ELF-1 (cell line): ENCODE data around the gene JADE1.
A peak's percentile ranks its signal among the peaks of the same experiment; 100 is the strongest.

Experiments
- DNase-seq: peaks from one replicate; pipeline ENCODE4 v3.0.0-alpha.2; 2016; ENCODE audit warnings: low read depth, low spot score

JADE1 gene

GRCh38 chr4:128809477-128810330, at the start of gene JADE1:
Gene JADE1, plus strand, starts transcription at chr4:128809700. Its CDS starts 22,059 bp downstream, at chr4:128831759.
- DNase-seq, result peak; percentile 97

DNA sequence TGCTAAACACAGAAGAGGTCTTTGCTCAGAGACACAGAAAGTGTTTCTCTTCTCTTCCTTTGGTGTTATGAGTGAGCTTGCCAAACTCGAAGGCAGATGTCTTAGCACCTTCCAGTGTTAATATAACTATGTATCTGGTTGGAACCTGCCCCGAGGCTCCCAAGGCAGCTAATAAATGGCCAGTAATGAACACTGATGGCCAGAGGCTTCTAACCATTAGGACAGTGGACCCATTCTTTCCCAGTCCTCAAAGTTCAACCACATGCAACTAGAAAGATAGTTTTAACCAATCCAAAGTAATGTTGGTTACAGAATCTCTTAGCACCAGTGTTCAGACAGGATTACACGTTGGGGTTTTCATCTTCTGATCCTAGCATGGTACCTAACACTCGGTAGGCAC, 42.7 kb upstream of the JADE1 start:
- DNase-seq, result no peak

- DNase-seq, result peak; percentile 45
Measured at GRCh38 chr4:128768373-128768996, 41.0 kb upstream of the JADE1 start.

GRCh38 chr4:128769011-128769410, 40.5 kb upstream of the JADE1 start:
- no peak for DNase-seq

- DNase-seq, result no peak
Measured at GRCh38 chr4:128770807-128771206, 38.7 kb upstream of the JADE1 start.

- DNase-seq, result no peak
Measured at GRCh38 chr4:128775477-128775876, 34.0 kb upstream of the JADE1 start.

DNA sequence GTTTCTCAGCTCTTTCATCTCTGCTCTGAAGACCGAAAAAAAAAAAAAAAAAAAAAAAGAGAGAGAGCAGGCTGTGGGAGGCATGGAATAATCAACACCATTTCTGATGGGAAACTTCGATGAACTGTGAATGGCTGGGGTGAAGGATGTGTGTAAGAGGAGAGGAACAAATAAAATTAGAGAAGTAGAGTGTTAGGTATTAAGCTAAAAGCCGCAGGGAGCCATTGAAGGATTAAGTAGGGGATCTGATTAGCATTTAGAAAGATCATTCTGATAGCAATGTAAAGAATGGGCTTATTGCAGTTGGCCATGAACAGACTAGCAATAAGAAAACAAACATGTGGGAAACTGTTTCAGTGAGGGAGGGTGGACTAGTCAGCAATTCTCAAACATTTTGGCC, 33.6 kb upstream of the JADE1 start:
- DNase-seq, result no peak

DNA sequence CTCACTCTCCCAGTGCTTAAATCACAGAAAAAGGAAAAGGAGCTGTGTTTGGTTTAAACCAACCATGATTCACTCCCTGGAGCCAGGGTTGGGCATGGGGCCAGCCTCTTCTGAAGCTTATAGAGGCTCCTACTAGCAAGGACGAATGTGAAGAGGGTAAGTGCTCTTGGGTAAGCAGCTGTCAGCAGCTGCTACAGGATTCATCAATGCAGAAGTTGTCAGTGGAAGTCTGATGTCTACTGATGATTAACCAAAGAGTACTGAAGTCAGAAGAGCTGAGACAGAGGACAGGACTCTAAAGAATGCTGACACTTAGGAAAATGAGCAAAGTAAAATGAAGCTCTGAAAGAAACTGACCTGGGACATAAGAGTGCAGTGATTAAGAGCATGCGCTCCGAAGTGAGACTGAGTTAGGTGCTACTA, 32.7 kb upstream of the JADE1 start:
- DNase-seq, result peak; percentile 37

DNA sequence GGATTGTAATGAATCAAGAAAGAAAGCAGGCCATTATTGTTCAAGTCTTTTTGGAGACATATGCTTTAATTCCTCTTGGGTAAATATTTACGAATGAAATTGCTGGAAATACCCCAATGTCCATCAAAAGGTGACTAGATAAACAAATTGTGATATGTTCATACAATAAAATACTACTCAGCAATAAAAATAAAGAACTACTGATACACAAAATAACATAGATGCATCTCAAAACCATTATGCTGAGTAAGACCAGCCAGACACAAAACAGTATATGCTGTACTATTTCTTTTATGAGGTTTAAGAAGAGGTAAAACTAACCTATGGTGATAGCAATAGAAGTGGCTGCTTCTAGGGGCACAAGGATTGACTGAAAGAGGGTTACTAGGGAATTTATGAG, 28.8 kb upstream of the JADE1 start:
- DNase-seq, result no peak

- peak; percentile 20 for DNase-seq
Measured at GRCh38 chr4:128782076-128782715, 27.3 kb upstream of the JADE1 start.

- DNase-seq, result peak; percentile 5
Measured at GRCh38 chr4:128782875-128783614, 26.5 kb upstream of the JADE1 start.

GRCh38 chr4:128787509-128788311, 21.8 kb upstream of the JADE1 start:
- DNase-seq, result peak; percentile 60

DNA sequence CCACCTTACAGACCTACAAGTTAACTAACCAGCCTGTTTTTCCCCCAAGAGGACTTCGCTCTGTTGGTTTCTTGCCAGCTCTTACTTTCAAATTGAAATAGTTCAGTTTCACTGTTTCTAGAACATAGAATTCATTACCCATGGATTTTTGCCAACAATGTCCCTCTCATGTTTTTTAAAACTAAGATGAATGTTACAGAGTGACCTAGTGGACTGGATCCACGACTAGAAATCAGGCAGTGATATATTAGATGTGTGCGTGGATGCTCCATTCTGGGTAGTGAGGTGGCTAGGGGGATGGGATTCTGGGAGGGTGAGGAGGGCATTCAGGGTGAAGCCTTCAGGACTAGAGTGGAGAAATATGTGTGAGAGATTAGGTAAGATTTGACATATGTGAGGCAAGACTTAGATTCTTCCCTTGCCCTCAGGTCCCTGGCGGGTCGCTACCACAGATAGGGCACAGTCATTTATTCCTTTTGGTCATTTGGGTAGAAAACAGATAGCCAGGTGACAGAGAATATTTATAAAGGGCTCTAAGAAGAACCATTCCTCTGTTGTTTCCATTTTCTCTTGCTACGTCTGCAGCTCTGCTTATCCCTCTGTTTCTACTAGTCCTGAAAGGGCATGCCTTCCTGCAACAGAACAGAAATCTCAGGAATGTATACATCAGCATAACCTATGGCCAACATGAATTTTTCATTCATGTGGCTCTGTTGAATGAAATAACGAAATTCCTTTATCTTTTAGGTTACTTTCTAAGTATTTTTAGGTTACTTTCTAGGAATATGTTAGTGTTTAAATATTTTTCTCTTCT, 15.4 kb upstream of the JADE1 start:
- DNase-seq, result no peak

GRCh38 chr4:128796934-128797333, 12.6 kb upstream of the JADE1 start:
- no peak for DNase-seq

- no peak for DNase-seq
Measured at GRCh38 chr4:128800284-128800683, 9.2 kb upstream of the JADE1 start.

DNA sequence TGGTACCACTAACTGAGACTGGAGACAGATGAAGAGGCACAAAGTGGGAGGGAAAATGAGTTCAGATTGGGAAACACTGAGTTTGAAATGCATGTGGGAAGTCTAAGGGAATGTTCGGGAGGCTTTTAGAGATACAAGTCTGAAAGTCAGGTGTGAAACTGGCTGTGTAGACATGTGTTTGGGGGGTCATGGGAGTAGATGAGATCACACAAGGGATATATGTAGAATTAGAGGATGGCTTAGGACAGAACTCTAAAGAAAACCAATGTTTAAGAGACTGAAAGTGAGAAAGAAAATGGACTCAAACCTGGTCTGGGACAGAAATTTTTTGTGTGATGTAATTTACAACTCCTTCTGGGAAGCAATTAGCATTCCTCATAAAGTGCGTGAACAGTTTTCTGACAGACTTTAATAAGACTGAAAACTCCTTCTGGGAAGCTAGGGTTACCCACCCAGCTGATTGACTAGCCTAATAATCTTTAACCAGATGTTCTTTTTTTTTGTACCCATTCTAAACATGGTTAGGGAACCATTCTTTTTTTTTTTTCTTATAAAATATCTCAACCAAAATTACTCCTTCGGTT, 8.7 kb upstream of the JADE1 start:
- DNase-seq, result no peak

DNA sequence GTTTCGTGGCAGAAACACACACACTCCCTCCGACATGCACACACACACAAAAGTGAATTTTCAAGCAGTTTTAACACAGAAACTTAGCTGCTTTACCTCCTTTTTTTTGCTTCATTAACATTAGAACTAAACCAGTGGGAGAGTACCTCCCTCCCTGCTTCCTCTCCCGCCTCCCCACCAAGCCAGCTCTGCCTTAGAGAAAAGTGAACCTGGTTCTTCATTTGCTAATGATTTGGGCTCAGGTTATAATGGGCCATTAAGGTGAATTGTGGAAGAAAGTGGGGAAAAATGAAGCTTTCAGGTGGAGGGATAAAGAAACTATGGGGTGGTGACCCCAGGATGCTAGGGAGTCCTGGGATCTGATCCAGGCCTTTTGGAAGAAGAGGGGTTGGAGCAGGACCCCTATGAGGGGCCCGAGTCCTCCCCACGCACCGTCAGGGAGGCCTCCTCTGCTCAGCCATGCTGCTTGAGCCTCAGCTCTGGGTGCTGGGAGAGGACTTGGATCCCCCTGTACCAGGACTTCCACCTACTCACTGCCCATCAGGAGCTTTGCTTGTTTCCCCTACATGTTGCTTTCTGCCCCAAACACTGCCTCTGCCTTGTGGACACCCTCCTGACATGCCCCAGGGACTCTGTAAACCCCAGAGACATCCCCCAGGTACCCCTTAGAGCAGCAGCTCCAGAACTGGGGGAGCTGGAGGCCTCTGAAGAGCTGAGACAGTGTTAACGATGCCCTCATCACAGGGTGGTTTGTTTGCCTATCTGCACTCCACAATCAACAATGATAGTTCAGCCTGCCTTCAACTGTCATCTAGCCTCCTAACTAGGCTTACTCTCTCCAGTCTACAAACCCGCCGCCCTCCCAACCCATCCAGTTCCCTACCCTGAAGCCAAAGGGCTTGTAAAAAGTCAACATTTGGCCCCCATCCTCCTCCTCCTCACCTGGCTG, 6.5 kb upstream of the JADE1 start:
- DNase-seq, result no peak

DNA sequence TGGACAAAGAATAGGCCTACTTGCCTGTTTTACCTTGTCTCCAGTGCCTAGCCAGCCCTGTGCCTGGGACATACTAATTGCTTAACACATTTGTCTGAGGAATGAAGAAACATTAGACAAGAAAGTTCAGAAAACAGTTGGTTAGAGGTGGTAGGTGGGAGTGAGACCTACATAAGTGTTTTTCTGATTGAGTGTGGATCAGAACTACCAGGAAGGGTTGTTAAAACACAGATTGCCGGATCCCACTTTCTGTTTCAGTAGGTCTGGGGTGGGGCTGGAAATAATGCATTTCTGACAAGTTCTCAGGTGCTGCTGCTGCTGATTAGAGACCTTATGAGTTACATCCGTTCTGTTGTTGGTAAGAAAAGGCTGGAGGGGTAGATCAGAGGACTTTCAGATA, 5.7 kb upstream of the JADE1 start:
- DNase-seq, result no peak
